Erythroblast (primary cell): ENCODE results near the gene MYRIP.

Experiments
- GATA1 ChIP-seq: IDR thresholded peaks from 2 replicates; pipeline ENCODE4 v1.6.1; 2011; ENCODE audit warnings: low read depth, mild to moderate bottlenecking, control low read depth, low read length, moderate library complexity
- POLR2A ChIP-seq: IDR thresholded peaks from 2 replicates; pipeline ENCODE4 v1.6.1; 2011; ENCODE audit warnings: mild to moderate bottlenecking, low read length

GRCh38 chr3:40024526-40024925 lies 215.1 kb downstream of the MYRIP start:
- TF ChIP-seq POLR2A (no peak), GATA1 (no peak)
